Cardiac fibroblast (primary cell): Measurements from ENCODE around the gene C20orf202.
"Not testable (repeated sequence)": the region's sequence is repeated elsewhere in the genome, so short reads cannot be mapped to it uniquely, and the experiment has no call there.

Experiments
- DNase-seq, 2 donors: peaks; one replicate each; pipeline versions ENCODE4 v3.0.0 to v3.0.0-alpha.2; 2010; ENCODE audit warnings: low read depth in 2 of 2
- H3K4me3 ChIP-seq, 2 donors: replicated peaks in 1 of 2; 1 replicate in 1 of 2; 2 replicates in 1 of 2; pipeline ENCODE4 v1.5.1; 2011; ENCODE audit warnings: low read depth in 2 of 2, low read length in 2 of 2, mild to moderate bottlenecking in 2 of 2, moderate library complexity in 1 of 2
- CTCF ChIP-seq: IDR thresholded peaks from one replicate; pipeline ENCODE4 v1.5.1; 2011; ENCODE audit warnings: low read depth, mild to moderate bottlenecking, low read length, inconsistent platforms

Gene C20orf202

DNA sequence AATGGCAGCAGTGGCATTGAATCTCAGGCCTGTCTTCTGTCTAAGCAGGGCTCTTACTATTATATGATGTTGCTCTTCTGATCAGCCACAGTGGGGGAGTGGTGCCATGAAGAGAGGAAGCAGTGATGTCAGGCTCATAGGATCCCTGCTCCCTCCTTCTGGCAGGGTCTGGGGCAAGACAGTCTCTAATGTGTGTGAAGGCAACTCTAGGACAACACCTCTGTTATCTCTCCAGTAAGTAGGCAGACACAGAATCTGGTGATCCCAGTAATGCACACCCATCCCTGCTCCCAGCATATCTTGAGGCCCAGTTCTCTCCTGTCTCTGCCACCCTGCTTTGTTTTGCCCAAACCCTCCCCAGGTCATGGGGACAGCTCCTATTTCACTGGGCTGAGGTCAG is 8.8 kb downstream of the C20orf202 start:
- TF ChIP-seq CTCF: no peak
- DNase-seq: no peak
- no peak overlapping the region for H3K4me3 ChIP-seq

DNA sequence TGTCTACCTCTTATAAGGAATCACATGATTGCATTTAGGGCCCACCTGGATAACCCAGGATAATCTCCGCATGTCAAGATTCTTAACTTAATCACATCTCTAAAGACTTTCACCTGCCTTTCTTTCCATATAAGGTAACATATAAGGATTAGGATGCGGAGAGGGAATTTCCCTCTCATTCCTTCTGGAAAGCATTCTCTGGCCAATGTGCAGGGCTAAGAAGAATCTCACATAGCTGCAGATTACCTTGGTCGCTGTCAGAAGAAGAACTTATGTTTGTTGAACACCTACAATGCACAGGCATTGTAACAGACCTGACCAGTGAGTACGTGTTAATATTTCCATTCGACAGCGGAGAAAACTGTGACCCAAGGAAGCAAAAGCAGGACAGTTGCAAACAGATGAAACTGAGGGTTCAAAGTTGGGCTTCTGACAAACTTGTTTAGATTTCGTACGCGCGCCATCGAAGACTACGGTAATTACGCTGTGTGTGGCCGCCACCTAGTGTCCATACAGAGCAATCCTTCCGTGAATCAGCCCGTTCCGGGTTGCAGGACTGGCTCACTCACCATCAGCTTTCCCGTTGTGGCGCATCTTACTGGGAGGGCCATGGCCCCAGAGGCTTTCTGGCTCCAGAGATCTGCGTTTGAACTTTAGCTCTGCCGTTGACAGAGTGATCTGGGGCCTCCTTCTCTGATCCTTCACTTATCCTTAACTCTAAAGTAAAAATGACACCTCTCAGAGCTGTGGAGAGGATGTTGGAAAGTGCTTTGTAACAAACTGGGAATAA is 9.5 kb downstream of the C20orf202 start:
- no peak overlapping the region for H3K4me3 ChIP-seq
- DNase-seq: peak; percentile 75 to 83
- peak; percentile 85 for TF ChIP-seq CTCF

DNA sequence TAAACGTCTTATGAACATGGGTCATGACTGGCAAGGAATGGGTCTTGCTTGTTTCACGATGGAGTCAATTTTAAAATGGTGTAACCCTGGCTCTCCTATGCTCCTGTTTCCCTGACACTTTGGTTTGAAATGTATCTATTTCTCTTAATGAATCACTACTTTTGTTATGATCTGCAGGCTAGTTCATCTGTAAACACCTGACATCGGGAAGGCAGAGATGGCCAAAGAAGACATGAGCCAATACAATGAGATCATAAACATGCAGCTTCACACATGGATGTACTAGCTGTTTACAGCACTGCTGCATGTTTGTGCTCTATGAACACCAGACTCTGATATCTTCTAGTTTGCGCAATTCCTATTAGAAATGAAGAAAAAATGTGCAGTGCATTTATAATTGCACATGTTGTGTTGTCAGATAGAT is 11.6 kb downstream of the C20orf202 start:
- DNase-seq: no peak
- TF ChIP-seq CTCF: no peak
- no peak overlapping the region for H3K4me3 ChIP-seq

DNA sequence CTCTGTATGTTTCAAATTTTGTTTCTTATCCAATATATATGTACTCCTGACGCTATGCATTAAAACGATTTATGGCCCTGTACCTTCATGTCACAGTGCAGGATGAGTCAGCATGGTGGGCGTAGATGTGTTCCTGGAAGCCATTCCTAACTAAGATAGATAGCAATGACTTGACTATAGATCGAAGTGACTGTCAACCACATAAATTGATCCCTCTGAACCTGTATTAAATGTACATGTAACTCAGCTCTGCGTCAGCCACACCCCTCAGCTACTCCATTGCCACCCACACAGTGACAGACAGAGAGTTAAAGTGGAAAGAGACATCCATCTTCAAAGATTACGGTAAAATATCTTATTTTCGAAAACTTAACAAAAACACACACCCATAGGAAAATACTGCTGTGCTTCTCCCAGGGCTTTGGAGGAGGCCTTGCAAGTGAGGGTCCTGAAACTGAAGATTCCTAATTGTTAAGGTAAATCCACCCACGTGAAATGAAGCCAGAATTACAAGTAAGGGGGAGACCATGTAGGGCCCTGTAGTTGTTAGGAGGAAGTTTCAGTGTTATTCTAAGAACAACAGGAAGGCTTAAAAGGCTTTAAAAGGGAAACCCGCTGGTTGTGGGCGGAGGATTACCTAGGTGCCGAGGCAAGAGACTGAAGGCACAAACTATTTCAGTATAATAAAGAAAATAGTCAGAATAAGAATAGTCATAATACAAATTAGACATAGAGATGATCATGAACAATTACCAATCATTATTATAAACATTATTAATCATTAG is 12.3 kb downstream of the C20orf202 start:
- no peak for DNase-seq
- TF ChIP-seq CTCF: no peak
- no peak overlapping the region for H3K4me3 ChIP-seq

DNA sequence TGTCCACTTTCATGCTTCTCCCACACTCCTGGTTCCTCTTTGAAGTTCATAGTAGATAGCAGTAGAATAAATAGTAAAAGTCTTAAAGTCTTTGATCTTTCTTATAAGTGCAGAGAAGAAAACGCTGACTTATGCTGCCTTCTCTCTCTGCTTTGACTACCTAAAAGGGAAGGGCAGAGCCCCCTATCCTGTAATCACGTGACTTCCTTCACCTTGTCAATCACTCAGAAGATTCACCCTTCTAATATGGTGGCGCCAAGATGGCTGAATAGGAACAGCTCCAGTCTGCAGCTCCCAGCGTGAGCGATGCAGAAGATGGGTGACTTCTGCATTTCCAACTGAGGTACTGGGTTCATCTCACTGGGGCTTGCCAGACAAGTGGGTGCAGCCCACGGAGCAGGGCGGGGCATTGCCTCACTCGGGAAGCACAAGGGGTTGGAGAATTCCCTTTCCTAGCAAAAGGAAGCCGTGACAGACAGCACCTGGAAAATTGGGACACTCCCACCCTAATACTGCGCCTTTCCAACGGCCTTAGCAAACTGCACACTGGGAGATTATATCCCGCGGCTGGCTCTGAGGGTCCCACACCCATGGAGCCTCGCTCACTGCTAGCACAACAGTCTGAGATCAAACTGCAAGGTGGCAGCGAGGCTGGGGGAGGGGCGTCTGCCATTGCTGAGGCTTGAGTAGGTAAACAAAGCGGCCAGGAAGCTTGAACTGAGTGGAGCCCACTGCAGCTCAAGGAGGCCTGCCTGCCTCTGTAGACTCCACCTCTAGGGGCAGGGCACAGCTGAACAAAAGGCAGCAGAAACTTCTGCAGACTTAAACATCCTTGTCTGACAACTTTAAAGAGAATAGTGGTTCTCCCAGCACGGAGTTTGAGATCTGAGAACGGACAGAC is 13.5 kb downstream of the C20orf202 start:
- not testable (repeated sequence) for DNase-seq, H3K4me3 ChIP-seq

DNA sequence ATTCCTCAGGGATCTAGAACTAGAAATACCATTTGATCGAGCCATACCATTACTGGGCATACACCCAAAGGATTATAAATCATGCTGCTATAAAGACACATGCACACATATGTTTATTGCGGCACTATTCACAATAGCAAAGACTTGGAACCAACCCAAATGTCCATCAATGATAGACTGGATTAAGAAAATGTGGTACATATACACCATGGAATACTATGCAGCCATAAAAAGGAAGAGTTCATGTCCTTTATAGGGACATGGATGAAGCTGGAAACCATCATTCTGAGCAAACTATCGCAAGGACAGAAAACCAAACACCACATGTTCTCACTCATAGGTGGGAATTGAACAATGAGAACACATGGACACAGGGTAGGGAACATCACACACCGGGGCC is 19.5 kb downstream of the C20orf202 start:
- peak in 1 of 2 donors; percentile 10 for DNase-seq
- H3K4me3 ChIP-seq: not testable (repeated sequence)

DNA sequence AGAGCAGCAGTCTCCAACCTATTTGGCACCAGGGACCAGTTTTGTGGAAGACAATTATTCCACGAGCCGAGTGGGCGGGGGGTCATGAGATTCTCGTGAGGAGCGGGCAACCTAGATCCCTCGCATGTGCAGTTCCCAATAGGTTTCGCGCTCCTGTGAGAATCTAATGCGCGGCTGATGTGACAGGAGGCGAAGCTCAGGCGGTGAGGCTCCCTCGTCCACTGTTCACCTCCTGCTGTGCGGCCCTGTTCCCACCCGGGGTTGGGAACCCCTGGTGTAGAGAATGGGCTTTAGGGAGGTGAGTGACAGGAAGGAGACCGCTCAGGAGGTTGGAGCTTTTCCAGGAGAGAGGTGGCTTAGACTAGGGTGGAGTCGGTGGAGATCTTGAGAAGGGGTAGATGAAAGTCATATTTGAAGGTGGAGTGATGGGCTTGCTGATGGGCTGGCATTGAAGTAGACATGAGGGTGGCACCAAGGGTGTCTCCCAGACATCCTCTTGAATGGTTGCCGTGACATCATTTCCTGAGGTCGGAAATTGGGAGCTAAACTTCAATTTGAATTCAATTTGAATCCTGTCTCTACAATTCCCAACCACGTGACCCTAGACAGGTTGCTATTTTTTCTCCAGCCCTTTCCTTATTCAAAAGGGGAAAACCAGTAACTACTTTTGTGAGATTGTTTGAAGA is 21.1 kb downstream of the C20orf202 start:
- TF ChIP-seq CTCF: no peak
- H3K4me3 ChIP-seq: no peak overlapping the region
- no peak for DNase-seq
